GM13976 (cell line): ENCODE measurements around the gene NCAN.

Source experiments
- DNase-seq: peaks from one replicate; pipeline ENCODE4 v3.0.0; 2012; ENCODE audit warnings: low spot score
- CTCF ChIP-seq: IDR thresholded peaks from 2 replicates; pipeline ENCODE4 v1.5.1; 2012; ENCODE audit warnings: borderline replicate concordance, mild to moderate bottlenecking; ENCODE audit not compliant: insufficient read depth; ENCODE audit errors: extremely low read depth, missing control alignments, control extremely low read depth
- in situ Hi-C: fragments of 300-500 bp; cut with MboI; formaldehyde crosslinking; loops from one replicate; pipeline ENCODE4 v1.12.0; 2022; ENCODE audit warnings: low sequenced_read_pairs, mixed read lengths, inconsistent platforms; ENCODE audit not compliant: unreplicated experiment

The NCAN gene

GRCh38 chr19:19201697-19202630, 9.8 kb upstream of the NCAN start:
- in situ Hi-C loops: no loop called here
- no peak for DNase-seq
- no peak for TF ChIP-seq CTCF

- no peak for DNase-seq
- in situ Hi-C loops: no loop called here
- no peak for TF ChIP-seq CTCF
Observed at GRCh38 chr19:19202707-19203011, 9.1 kb upstream of the NCAN start.

- in situ Hi-C loops: no loop called here
- DNase-seq: peak; percentile 99
- no peak for TF ChIP-seq CTCF
Observed at GRCh38 chr19:19203012-19203856, 8.5 kb upstream of the NCAN start, which contains the start of gene NR2C2AP. NR2C2AP (minus strand) TSS chr19:19203414; CDS start chr19:19203060, 354 bp downstream.

- in situ Hi-C loops: no loop called here
- TF ChIP-seq CTCF: no peak
- DNase-seq: no peak
Observed at GRCh38 chr19:19204181-19204580, 7.6 kb upstream of the NCAN start.

GRCh38 chr19:19205416-19206410, 6.0 kb upstream of the NCAN start:
- in situ Hi-C loops: no loop called here
- TF ChIP-seq CTCF: no peak
- no peak for DNase-seq
